Hepatocyte (in vitro differentiated cells): Measurements from ENCODE around the gene SHE.

ENCODE experiments used
- CTCF ChIP-seq: fragments of 200-600 bp; sonication (generic); IDR thresholded peaks from 2 replicates; pipeline ENCODE4 v1.5.1; 2016; ENCODE audit warnings: antibody characterized with exemption, mild to moderate bottlenecking; ENCODE audit not compliant: poor library complexity
- EZH2 ChIP-seq: fragments of 200-600 bp; sonication (generic); IDR thresholded peaks from 2 replicates; pipeline ENCODE4 v1.6.1; 2016; ENCODE audit warnings: antibody characterized with exemption, mild to moderate bottlenecking, borderline replicate concordance

- TF ChIP-seq CTCF: no peak
- TF ChIP-seq EZH2: no peak
Observed at GRCh38 chr1:154441241-154441888, 60.8 kb downstream of the SHE start.
